SK-N-SH treated with all-trans-retinoic acid at 6 μM for 48 hours (cell line): ENCODE results near the gene OR2AE1.
"Not testable (repeated sequence)": the region's sequence is repeated elsewhere in the genome, so short reads cannot be mapped to it uniquely, and the experiment has no call there.

Experiments used
- ATAC-seq: fragments of 200-7000 bp; cut with Tn5 transposase; 3 replicates; pipeline ENCODE4 v1.9.1; 2020; ENCODE audit warnings: mild to moderate bottlenecking, moderate library complexity
- ARNTL ChIP-seq: fragments of 450-650 bp; formaldehyde crosslinking; IDR thresholded peaks from 2 replicates; pipeline ENCODE4 v1.5.0; 2020; ENCODE audit warnings: low read depth, mild to moderate bottlenecking, moderate library complexity, borderline replicate concordance
- BACH2 ChIP-seq: fragments of 250-450 bp; sonication (Bioruptor Pico); IDR thresholded peaks from 2 replicates; pipeline ENCODE4 v1.9.0; 2021; ENCODE audit warnings: mild to moderate bottlenecking, borderline replicate concordance
- CREB5 ChIP-seq: fragments of 250-450 bp; sonication (Bioruptor Pico); IDR thresholded peaks from 2 replicates; pipeline ENCODE4 v1.5.1; 2020; ENCODE audit warnings: low read depth, mild to moderate bottlenecking, moderate library complexity
- CSDC2 ChIP-seq: fragments of 250-450 bp; sonication (Bioruptor Pico); IDR thresholded peaks from 2 replicates; pipeline ENCODE4 v1.5.0; 2020; ENCODE audit warnings: mild to moderate bottlenecking, moderate library complexity
- ESRRG ChIP-seq: fragments of 250-450 bp; sonication (Bioruptor Pico); IDR thresholded peaks from 2 replicates; pipeline ENCODE4 v1.6.1; 2021; ENCODE audit warnings: mild to moderate bottlenecking
- ISL1 ChIP-seq: fragments of 250-450 bp; sonication (Bioruptor Pico); IDR thresholded peaks from 2 replicates; pipeline ENCODE4 v2.1.2; 2022; ENCODE audit warnings: mild to moderate bottlenecking, moderate library complexity
- OSR1 ChIP-seq: fragments of 250-450 bp; sonication (Bioruptor Pico); IDR thresholded peaks from 2 replicates; pipeline ENCODE4 v1.8.0; 2022; ENCODE audit warnings: moderate library complexity, mild to moderate bottlenecking, inconsistent platforms
- PATZ1 ChIP-seq: fragments of 250-450 bp; sonication (Bioruptor Pico); IDR thresholded peaks from 2 replicates; pipeline ENCODE4 v1.8.0; 2020; ENCODE audit warnings: mild to moderate bottlenecking, moderate library complexity, borderline replicate concordance
- POU6F1 ChIP-seq: fragments of 250-450 bp; sonication (Bioruptor Pico); IDR thresholded peaks from 2 replicates; pipeline ENCODE4 v1.8.0; 2021; ENCODE audit warnings: low read depth, mild to moderate bottlenecking, moderate library complexity, borderline replicate concordance
- PPARA ChIP-seq: fragments of 250-450 bp; sonication (Bioruptor Pico); IDR thresholded peaks from 2 replicates; pipeline ENCODE4 v1.5.0; 2020; ENCODE audit warnings: mild to moderate bottlenecking, borderline replicate concordance
- RARB ChIP-seq: fragments of 250-450 bp; sonication (Bioruptor Pico); IDR thresholded peaks from 2 replicates; pipeline ENCODE4 v1.8.0; 2021; ENCODE audit warnings: mild to moderate bottlenecking, moderate library complexity
- TOX ChIP-seq: fragments of 250-450 bp; sonication (Bioruptor Pico); IDR thresholded peaks from 2 replicates; pipeline ENCODE4 v1.8.0; 2021; ENCODE audit warnings: mild to moderate bottlenecking, moderate library complexity, borderline replicate concordance
- TSHZ2 ChIP-seq: fragments of 250-450 bp; sonication (Bioruptor Pico); IDR thresholded peaks from 2 replicates; pipeline ENCODE4 v1.5.0; 2020; ENCODE audit warnings: mild to moderate bottlenecking, moderate library complexity
- ZC3H10 ChIP-seq: fragments of 250-450 bp; sonication (Bioruptor Pico); IDR thresholded peaks from 2 replicates; pipeline ENCODE4 v1.5.1; 2021; ENCODE audit warnings: mild to moderate bottlenecking, moderate library complexity
- ZFP3 ChIP-seq: fragments of 250-450 bp; sonication (Bioruptor Pico); IDR thresholded peaks from 2 replicates; pipeline ENCODE4 v1.5.0; 2020; ENCODE audit warnings: mild to moderate bottlenecking, moderate library complexity
- ZFP30 ChIP-seq: fragments of 450-650 bp; formaldehyde crosslinking; IDR thresholded peaks from 2 replicates; pipeline ENCODE4 v1.5.0; 2022; ENCODE audit warnings: mild to moderate bottlenecking, moderate library complexity
- ZNF565 ChIP-seq: fragments of 450-650 bp; formaldehyde crosslinking; conservative IDR thresholded peaks from 2 replicates; pipeline ENCODE4 v1.5.0; 2020; ENCODE audit warnings: low read depth, mild to moderate bottlenecking, moderate library complexity
- ZNF70 ChIP-seq: fragments of 450-650 bp; formaldehyde crosslinking; IDR thresholded peaks from 2 replicates; pipeline ENCODE4 v1.5.0; 2020; ENCODE audit warnings: mild to moderate bottlenecking, moderate library complexity
- ZNF8 ChIP-seq: fragments of 450-650 bp; formaldehyde crosslinking; IDR thresholded peaks from 2 replicates; pipeline ENCODE4 v1.5.0; 2020; ENCODE audit warnings: mild to moderate bottlenecking, moderate library complexity

The OR2AE1 gene

GRCh38 chr7:99897322-99898022, 20.6 kb upstream of the OR2AE1 start:
- no peak for ATAC-seq

GRCh38 chr7:99894738-99895137, 17.9 kb upstream of the OR2AE1 start:
- TF ChIP-seq ZNF565 (CRISPR knock-in tag) (no peak), ZNF70 (CRISPR knock-in tag) (no peak), TOX (no peak), ZC3H10 (CRISPR knock-in tag) (no peak), PPARA (CRISPR knock-in tag) (no peak), ZFP30 (CRISPR knock-in tag) (no peak), RARB (no peak), PATZ1 (CRISPR knock-in tag) (no peak), ISL1 (CRISPR knock-in tag) (no peak), ESRRG (no peak), BACH2 (CRISPR knock-in tag) (no peak), OSR1 (CRISPR knock-in tag) (no peak), ZFP3 (CRISPR knock-in tag) (no peak), TSHZ2 (CRISPR knock-in tag) (no peak), ARNTL (CRISPR knock-in tag) (no peak), CREB5 (CRISPR knock-in tag) (no peak), ZNF8 (no peak)
- TF ChIP-seq, all 23 proteins: peak for 0
- ATAC-seq: no peak

More at GRCh38 chr7:99897322-99898022, 20.6 kb upstream of the OR2AE1 start:
- TF ChIP-seq ZNF70 (CRISPR knock-in tag) (no peak), PATZ1 (CRISPR knock-in tag) (no peak), ZNF8 (no peak), ZC3H10 (CRISPR knock-in tag) (no peak), ISL1 (CRISPR knock-in tag) (no peak), POU6F1 (CRISPR knock-in tag) (no peak)

GRCh38 chr7:99893280-99893679, 16.4 kb upstream of the OR2AE1 start:
- no peak for ATAC-seq
- TF ChIP-seq ZC3H10 (CRISPR knock-in tag) (no peak), BACH2 (CRISPR knock-in tag) (no peak), TOX (no peak), ARNTL (CRISPR knock-in tag) (no peak), OSR1 (CRISPR knock-in tag) (no peak), CSDC2 (CRISPR knock-in tag) (no peak), PPARA (CRISPR knock-in tag) (no peak), TSHZ2 (CRISPR knock-in tag) (no peak), ISL1 (CRISPR knock-in tag) (no peak)
- TF ChIP-seq, all 23 proteins: peak for 0

- not testable (repeated sequence) for ATAC-seq
Measured at GRCh38 chr7:99890348-99890747, 13.5 kb upstream of the OR2AE1 start.

GRCh38 chr7:99888366-99888765, 11.5 kb upstream of the OR2AE1 start:
- ATAC-seq: not testable (repeated sequence)
